GM23338 (cell line): Measurements from ENCODE around the gene S100Z.
"Not testable (repeated sequence)": the region's sequence is repeated elsewhere in the genome, so short reads cannot be mapped to it uniquely, and the experiment has no call there.

Experiments used
- CREB1 ChIP-seq: fragments of 250-450 bp; sonication (Bioruptor Pico); IDR thresholded peaks from 2 replicates; pipeline ENCODE4 v1.5.0; 2020; ENCODE audit warnings: low read depth, mild to moderate bottlenecking, moderate library complexity
- EZH2 ChIP-seq: fragments of 200-600 bp; sonication (generic); IDR thresholded peaks from one replicate; pipeline ENCODE4 v1.8.0; 2017; ENCODE audit warnings: antibody characterized with exemption, mild to moderate bottlenecking, low read depth; ENCODE audit not compliant: unreplicated experiment
- EZH2phosphoT487 ChIP-seq: fragments of 200-600 bp; sonication (generic); IDR thresholded peaks from one replicate; pipeline ENCODE4 v1.8.1; 2018; ENCODE audit warnings: antibody characterized with exemption; ENCODE audit not compliant: unreplicated experiment
- POLR2AphosphoS5 ChIP-seq: IDR thresholded peaks from 2 replicates; pipeline ENCODE4 v1.6.1; 2016; ENCODE audit warnings: antibody characterized with exemption, low read depth
- ZNF114 ChIP-seq: fragments of 250-450 bp; sonication (Bioruptor Pico); IDR thresholded peaks from 2 replicates; pipeline ENCODE4 v1.5.0; 2020; ENCODE audit warnings: mild to moderate bottlenecking, moderate library complexity
- TF ChIP-seq, protein P1 (sequence below): IDR thresholded peaks from one replicate; pipeline ENCODE4 v1.6.1; 2018; ENCODE audit warnings: antibody characterized with exemption; ENCODE audit not compliant: unreplicated experiment
- TF ChIP-seq, protein P2 (sequence below), 2 experiments: fragments of 200-600 bp in 1 of 2; sonication (generic) in 1 of 2; conservative IDR thresholded peaks; 2 replicates each; pipeline versions ENCODE4 v1.5.1 to v1.6.1; 2016 to 2017; ENCODE audit warnings: antibody characterized with exemption in 2 of 2, low read depth in 2 of 2, mild to moderate bottlenecking in 2 of 2, moderate library complexity in 1 of 2
- TF ChIP-seq, protein P3 (sequence below): IDR thresholded peaks from 2 replicates; pipeline ENCODE4 v1.6.1; 2016; ENCODE audit warnings: antibody characterized with exemption

DNA sequence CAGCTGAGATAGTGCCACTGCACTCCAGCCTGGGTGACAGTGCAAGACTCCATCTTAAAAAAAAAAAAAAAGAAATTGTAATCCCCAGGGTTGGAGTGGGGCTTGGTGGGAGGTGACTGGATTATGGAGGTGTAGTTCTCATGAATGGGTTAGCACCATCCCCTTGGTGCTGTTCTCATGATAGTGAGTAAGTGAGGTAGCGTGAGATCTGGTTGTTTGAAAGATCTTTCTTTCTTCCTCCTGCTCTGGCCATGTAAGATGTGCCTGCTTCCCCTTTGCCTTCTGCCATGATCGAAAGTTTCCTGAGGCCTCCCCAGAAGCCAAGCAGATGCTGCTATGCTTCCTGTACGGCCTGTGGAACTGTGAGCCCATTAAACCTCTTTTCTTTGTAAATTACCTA is 3.9 kb downstream of the S100Z start:
- TF ChIP-seq, protein P1, sequence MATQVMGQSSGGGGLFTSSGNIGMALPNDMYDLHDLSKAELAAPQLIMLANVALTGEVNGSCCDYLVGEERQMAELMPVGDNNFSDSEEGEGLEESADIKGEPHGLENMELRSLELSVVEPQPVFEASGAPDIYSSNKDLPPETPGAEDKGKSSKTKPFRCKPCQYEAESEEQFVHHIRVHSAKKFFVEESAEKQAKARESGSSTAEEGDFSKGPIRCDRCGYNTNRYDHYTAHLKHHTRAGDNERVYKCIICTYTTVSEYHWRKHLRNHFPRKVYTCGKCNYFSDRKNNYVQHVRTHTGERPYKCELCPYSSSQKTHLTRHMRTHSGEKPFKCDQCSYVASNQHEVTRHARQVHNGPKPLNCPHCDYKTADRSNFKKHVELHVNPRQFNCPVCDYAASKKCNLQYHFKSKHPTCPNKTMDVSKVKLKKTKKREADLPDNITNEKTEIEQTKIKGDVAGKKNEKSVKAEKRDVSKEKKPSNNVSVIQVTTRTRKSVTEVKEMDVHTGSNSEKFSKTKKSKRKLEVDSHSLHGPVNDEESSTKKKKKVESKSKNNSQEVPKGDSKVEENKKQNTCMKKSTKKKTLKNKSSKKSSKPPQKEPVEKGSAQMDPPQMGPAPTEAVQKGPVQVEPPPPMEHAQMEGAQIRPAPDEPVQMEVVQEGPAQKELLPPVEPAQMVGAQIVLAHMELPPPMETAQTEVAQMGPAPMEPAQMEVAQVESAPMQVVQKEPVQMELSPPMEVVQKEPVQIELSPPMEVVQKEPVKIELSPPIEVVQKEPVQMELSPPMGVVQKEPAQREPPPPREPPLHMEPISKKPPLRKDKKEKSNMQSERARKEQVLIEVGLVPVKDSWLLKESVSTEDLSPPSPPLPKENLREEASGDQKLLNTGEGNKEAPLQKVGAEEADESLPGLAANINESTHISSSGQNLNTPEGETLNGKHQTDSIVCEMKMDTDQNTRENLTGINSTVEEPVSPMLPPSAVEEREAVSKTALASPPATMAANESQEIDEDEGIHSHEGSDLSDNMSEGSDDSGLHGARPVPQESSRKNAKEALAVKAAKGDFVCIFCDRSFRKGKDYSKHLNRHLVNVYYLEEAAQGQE, result not testable (repeated sequence)
- TF ChIP-seq, protein P2, sequence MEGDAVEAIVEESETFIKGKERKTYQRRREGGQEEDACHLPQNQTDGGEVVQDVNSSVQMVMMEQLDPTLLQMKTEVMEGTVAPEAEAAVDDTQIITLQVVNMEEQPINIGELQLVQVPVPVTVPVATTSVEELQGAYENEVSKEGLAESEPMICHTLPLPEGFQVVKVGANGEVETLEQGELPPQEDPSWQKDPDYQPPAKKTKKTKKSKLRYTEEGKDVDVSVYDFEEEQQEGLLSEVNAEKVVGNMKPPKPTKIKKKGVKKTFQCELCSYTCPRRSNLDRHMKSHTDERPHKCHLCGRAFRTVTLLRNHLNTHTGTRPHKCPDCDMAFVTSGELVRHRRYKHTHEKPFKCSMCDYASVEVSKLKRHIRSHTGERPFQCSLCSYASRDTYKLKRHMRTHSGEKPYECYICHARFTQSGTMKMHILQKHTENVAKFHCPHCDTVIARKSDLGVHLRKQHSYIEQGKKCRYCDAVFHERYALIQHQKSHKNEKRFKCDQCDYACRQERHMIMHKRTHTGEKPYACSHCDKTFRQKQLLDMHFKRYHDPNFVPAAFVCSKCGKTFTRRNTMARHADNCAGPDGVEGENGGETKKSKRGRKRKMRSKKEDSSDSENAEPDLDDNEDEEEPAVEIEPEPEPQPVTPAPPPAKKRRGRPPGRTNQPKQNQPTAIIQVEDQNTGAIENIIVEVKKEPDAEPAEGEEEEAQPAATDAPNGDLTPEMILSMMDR (conservative IDR thresholded peaks at IDR 0.05; ENCODE audit: low read depth in 2 of 2), result not testable (repeated sequence)
- TF ChIP-seq POLR2AphosphoS5; EZH2; CREB1 (CRISPR knock-in tag); EZH2phosphoT487; ZNF114 (CRISPR knock-in tag): not testable (repeated sequence)
- TF ChIP-seq, protein P3, sequence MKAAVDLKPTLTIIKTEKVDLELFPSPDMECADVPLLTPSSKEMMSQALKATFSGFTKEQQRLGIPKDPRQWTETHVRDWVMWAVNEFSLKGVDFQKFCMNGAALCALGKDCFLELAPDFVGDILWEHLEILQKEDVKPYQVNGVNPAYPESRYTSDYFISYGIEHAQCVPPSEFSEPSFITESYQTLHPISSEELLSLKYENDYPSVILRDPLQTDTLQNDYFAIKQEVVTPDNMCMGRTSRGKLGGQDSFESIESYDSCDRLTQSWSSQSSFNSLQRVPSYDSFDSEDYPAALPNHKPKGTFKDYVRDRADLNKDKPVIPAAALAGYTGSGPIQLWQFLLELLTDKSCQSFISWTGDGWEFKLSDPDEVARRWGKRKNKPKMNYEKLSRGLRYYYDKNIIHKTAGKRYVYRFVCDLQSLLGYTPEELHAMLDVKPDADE, result not testable (repeated sequence)
